Activated T-cell treated with anti-CD3 and anti-CD28 coated beads for 24 hours (primary cell): Measurements from ENCODE around the gene MYH13.

Experiments used
- DNase-seq: peaks from one replicate; pipeline ENCODE4 v3.0.0-alpha.2; 2020; ENCODE audit warnings: low read depth

Gene MYH13

DNA sequence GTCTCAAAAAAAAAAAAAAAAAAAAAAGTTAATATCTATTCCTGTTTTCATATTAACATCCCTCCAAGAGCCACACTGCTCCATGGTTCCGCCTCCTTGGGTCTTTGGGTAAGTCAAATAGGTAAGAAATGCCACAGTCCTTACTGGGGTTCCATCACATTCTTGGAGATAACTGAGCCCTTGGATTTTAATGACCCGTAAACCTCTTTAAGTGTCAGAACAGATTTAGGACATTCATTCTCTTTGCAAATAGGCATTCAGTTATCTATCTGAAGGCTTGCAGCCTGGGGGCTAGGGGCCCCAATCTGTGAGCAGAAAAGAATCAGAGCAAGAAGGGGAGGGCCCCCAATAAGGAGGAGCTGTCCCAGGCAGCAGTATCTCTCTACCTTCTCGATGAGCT is 28.0 kb downstream of the MYH13 start:
- DNase-seq, result no peak

DNA sequence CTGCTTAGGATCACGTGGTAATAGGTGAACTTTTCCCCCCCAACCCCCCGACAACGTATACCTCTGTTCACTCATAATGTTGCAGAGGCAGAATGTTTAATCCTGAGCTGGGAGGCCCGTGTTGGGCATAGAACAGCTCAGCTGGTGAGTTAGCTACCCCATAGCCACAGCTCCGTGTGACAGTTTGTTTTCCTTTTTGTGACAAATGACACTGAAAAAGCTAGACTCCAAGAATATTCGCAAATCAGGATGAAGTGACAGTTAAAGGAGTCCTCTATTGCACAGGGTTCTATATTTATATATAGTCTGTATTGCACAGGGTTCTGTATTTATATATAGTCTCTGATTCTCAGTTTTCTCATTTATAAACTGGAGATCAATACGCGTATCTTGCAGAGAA is 33.8 kb downstream of the MYH13 start:
- DNase-seq, result no peak

DNA sequence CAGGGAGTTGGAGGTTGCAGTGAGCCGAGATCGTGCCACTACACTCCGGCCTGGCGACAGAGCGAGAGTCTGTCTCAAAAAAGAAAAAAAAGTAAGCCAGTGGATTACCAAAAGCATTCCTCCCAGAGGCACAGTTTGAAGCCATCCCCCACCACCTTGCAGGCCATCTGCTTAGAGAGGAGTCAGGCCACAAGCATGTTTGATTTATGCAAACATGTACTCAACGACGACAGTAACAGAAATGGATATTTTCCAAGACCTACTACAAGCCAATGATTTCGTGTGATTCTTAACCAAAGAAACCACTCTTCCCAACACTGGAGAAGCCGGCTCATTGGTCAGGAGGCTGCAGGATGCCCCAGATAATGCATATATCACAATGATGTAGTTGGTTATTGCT is 34.8 kb downstream of the MYH13 start:
- DNase-seq, result no peak

DNA sequence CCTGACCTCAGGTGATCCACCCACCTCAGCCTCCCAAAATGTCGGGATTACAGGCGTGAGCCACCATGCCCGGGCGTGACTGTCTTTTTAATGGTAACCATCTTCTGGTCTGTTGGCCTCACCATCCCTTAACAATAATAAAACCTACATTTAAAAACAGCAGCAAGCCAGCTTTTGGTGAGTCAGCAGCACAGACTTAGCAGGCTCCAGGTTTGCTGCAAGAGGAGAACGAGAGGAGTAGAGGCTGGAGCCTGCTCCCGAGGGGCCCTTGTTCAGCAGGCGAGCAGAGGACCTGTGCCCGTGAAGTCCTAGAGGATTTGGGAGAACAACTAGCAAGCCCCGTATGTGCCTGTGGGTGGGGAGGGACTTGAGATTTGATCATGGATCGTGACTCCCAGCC is 35.7 kb downstream of the MYH13 start:
- DNase-seq, result no peak

DNA sequence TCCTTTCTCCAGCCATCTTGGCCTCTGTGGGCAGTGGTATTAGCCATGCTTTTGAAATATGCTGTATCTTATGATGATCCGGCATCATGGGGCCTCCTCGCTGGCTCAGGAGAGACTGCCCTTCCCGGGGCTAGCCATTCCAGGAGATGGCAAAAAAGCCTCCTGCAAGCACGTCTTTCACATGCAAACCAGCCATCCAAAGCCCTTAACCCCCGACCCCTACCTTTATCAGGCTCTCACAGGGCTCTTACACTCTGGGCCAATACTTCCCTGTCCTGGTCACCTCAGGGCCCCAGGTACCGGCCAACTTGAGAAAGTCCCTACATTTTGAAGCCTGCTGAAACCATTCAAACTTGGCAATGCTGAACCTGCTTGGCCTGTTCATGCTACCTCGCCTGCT is 36.4 kb downstream of the MYH13 start:
- DNase-seq, result no peak

DNA sequence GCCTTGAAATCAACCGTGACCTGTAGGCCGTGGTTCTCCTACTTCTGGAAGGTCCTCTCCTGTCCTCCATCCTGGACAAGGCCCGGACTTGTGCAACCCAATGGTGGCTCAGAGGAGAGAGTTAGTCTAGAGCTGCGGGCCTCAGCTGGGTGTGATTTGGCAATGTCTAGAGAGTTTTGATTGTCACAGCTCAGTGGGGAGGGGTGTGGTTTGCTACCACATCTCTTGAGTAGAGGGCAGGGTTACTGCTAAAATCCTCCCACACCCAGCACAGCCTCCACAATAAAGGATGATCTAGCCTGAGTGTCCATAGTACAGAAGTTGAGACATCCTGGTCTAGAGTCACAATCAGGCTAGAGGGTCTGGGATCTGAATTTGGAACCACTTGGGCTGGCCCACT is 40.3 kb downstream of the MYH13 start:
- no peak for DNase-seq

DNA sequence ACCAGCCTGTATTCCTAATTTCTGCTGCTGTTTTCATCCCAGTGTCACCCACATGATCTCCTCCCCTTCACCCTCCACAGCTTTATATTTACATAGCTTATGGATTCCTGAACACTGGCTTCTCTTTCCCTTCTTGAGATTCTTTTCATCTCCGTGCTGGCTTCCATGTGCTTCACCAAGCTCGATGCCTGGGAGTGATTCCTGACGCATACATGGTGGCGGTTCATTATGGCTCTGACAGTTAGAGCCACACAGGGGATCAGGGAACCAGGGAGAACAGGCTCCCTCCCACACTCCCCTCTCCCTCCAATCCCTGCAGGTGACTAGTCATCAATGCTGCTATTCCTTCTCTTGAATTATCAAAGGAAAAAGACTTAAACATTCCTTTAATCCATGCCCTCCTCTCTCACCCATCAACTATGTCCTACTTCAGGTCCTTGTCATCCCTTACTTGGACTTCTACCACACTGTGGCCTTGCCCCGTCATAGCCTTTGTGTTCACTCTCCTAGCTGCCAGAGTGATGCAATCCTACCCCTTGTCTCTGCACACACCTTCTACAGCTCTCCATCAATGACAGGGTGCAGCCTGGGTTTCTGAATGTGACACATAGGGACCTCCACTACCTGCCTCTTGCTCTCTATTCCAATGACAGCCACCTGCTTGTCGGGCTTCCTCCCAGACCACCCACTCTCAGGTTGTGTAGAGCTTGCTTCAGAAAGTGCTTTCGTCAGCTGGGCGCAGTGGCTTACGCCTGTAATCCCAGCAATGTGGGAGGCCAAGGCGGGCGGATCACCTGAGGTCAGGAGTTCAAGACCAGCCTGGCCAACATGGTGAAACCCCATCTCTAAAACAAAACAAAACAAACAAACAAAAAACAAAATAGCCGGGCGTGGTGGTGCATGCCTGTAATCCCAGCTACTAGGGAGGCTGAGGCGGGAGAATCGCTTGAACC is 43.6 kb downstream of the MYH13 start:
- no peak for DNase-seq

DNA sequence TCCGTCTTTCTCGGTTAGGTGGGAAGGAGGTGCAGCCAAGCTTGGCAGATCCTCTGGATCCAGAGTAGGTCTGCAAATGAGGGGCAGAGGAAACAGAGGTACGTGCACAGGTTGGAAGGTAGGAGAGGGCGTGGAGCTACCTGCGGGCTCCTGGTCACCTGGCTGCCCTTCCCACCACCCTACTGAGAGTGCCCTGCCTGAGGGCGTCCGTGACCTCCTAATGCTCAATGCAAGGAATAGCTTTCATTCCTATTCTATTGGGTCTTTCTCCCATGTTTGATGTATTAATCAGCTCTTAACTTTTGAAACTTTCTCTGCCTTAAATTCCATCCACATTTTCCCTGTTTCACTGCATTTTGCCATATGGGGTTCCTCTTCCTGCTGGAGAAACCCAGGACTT is 44.6 kb downstream of the MYH13 start:
- DNase-seq, result no peak

DNA sequence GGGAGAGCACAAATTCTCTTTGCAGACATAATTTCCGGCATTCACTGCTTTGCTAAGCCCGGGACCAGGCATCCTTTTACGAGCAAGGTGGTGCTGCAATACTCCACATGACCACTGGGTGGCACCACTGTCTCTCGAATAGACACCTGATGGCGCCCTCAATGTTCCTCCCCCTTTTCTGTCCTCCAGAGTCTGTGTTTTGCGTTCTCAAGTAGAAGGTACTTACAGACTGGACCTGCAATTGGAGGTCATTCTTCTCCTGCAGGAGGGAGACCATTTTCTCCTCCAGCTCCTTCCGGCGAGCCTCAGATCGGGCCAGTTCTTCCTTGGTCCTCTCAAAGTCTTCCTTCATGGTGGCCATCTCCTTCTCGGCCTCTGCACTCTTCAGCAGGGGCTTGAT is 45.2 kb downstream of the MYH13 start:
- peak; percentile 64 for DNase-seq

DNA sequence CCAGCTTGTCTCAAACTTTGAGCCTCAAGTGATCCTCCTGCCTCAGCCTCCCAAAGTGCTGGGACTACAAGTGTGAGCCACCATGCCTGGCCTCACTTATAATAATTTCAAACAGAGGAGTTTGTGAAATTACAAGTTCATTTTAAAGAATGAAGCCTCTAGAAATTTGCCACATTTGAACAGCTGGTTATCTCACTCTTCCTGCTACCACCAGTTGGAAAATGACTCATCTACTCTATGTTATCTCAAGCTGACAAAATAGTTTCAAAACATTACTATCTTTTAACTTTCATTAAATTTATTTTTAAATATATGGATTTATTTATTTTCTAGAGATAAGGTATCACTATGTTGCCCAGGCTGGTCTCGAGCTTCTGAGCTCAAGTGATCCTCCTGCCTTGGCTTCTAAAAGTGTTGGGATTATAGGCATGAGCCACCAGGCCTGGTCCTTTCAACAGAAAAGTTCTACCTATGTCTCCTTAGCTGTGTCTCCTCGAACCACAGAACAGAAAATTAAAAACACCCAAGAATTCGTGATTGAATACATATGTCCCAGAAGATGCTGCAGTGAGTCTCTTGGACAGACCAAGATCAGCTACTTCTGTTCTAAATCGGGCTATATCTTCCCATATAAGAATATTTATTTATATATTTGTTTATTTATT is 47.6 kb downstream of the MYH13 start:
- DNase-seq, result no peak

DNA sequence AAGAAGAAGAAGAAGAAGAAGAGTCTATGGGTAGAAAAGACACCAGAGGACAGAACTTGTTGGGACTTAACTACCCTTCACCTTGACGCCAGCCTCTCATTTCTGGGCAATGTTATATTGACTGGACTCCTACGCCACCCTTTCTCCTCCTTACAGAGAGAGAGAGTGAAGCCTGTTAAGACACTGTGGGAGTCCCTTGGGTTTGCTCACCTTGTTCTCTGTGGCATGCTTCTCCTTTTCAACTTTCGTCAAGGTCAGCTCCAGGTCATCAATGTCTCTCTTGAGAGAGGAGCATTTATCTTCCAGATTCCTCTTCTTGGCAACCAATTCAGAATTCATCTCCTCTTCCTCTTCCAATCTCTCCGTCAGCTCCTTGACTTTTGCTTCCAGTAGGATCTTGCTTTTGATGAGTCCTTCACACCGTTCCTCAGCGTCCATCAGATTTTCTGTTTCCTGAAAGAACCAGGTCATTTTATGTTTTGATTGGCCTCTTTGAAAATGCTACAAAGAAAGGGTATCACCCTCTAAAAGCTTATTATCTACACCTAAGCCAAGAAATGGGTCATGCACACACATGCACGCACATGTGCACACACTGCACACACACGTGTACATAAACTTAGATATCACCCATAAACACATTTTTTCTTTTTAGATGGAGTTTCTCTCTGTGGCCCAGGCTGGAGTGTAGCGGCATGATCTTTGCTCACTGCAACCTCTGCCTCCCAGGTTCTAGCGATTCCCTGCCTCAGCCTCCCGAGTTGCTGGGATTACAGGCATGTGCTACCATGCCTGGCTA is 48.8 kb downstream of the MYH13 start:
- no peak for DNase-seq

DNA sequence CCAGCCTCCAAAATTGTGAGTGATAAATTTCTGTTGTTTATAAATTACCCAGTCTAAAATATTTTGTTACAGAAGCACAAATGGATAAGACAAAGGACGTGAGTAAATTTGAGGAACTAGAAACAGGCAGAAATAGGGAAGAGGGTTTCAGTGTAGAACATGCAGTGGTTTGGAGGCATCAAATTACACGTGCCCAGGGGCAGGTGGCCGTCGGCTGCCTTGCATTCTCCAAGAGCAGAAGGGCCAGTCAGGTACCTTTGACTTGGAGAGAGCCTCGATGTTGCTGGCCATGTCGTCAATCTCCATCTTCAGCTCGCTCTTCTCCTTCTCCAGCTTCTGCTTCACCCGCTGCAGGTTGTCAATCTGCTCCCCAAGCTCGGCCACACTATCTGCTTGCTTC is 54.3 kb downstream of the MYH13 start:
- DNase-seq, result no peak

DNA sequence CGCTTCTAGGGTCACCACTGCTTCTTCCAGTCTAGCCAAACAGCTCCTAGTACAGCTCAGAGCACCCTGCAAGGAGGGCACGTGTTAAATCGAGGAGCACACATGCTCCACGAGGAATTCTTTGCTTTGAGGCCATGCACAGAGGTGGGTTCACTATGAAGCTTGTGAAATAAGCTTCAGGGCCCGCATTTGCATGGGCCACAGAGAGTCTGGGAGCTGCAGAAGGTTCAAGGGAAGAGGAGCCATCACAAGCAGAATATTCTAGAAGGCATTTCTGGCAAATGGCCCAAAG is 55.3 kb downstream of the MYH13 start:
- no peak for DNase-seq

DNA sequence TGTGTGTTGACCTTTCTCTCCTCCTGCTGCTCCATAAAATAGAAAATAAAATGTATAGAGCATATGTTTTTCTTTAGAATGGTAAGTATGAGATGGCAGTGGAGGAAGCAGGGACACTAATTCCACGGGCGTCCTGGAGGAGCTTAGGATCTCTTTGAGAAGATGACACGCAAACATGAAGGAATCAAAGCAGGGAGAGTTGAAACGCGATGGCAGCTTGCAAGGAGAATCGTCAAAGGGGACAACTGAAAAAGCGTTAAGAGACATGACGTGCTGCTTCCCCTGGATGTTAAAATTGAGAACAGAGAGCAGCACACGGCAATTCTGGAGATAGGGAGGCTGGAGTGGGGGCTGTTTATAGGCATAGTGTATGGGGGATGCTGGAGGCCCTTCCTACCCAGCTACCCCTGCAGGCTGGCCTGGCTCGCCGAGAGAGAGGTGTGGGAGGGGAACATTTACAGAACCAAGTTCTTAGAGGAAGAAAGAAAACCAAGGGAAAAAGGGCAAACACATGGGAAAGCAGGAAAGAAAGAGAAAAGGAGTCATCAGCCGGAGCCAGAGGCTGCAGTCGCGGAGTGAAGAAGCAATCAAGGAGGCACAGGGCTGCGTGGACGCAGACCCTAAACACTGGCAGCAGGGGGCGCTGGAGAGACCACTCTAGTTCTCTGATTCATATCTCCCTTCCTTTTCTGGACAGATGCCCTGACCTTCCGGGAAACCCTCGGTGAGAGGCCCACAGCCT is 55.8 kb downstream of the MYH13 start:
- no peak for DNase-seq

DNA sequence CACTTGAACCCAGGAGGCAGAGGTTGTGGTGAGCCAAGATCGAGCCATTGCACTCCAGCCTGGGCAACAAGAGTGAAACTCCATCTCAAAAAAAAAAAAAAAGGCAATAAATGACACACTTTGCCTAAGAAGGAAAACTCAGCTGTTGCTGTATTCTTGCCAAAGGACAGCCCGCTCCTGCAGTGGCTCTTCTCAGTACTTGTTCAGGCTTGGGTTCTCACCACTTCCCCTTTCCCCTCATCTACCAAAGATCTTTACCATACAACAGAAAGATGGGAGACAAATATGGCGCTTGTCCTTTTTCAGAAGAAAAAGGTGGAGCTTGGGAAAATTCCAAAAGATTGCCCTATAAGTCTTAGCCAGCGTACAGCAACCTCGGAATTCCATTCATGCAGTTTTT is 58.5 kb downstream of the MYH13 start:
- DNase-seq, result no peak

DNA sequence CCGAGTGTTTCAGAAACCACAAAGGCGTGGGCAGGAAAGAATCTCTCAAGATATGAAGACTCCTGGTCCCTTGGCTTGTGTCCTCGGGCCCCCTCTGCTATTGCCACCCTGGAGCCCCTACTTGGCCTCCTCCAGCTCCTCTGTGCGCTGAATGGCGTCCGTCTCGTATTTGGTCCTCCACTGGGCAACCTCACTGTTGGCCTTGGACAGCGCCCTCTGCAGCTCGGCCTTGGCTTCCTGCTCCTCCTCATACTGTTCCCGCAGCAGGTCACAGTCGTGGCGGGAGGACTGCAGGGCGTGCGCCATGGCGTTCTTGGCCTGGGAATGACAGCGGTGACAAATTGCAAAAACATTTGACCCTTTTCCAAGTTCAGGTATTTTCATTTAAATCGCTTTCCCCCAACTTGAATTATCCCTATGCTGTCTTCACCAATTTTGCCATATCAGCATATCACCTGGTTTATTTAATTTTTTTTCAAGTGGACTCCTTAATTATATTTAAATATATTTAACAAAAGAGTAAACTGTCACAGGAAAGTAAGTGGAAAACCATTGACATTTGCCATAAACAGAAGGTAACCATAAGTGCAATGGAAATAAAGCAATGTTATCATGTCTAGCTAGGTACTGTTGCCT is 59.7 kb downstream of the MYH13 start:
- no peak for DNase-seq

DNA sequence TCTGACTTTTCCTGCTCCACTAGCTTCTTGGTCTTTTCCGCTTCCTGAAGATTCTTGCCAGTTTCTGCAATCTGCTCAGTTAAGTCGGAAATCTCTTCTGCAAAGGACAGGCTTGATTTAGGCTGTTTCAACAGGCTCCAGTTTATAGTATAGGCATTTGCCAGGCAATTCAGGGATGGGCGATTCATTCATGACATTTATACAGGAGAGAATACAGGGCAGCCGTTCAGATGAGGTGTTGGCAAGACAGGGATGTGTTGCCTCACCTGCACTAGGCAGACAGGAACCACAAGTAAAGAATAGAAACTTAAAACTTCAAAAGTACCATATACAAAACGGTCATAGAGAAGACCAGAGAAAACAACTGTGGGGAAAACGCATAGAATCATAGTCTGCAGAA is 61.7 kb downstream of the MYH13 start:
- DNase-seq, result no peak

DNA sequence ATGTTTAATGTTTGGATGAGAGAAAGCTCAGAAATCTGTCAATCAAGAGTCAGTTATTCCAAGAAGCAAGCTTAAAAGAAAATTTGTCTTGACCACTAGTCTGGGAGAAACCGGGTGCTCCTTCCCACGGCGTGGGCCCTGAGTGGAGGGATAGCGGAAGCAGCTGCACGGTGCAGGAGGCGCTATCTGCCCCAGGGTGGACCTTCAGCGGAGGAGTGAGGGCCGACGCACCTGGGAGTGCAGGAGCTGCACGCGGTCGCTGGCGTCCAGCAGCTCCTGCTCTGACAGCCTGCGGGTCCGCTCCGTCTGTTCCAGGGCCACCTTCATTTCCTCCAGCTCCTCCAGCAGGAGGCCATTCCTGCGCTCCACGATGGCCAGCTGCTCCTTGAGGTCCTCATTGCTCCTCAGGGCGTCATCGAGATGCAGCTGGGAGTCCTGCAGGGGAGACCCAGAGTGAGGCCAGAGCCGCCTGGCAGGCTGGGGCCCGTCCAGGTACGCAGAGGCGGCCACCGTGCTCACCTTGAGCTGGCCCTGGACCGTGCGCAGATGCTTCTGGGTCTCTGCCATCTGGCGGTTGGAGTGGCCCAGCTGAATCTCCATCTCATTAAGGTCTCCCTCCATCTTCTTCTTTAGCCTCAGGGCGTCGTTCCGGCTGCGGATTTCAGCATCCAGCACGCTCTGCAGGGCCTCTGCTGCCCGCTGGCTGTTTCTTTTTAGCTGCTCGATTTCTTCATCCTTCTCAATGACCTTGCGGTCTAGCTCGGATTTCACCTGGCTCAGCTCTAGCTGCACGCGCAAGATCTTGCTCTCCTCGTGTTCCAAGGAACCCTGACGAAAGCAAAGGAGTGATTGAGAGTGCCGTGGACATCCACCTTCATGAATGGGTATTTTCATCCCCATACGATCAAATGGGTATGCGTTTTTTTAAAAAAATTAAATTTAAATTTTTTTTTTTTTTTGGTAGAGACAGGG is 63.5 kb downstream of the MYH13 start:
- DNase-seq, result no peak

DNA sequence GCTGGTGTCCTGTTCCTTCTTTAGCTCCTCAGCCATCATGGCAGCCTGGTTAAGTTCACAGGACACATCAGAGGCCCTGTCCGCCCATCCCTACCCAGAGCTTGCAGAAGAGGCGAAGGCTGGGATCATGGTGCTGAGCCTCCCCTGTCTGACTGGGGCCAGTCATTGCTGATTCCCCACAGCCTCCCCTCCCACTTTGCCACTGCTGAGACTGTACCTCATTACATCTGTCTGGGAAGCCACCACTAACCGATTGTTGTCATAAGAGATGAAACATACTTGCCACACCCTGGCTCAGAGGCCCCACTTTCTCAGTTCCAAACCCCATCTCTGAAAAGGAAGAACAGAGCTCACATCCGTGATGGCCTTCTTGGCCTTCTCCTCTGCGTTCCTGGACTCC is 66.2 kb downstream of the MYH13 start:
- no peak for DNase-seq

DNA sequence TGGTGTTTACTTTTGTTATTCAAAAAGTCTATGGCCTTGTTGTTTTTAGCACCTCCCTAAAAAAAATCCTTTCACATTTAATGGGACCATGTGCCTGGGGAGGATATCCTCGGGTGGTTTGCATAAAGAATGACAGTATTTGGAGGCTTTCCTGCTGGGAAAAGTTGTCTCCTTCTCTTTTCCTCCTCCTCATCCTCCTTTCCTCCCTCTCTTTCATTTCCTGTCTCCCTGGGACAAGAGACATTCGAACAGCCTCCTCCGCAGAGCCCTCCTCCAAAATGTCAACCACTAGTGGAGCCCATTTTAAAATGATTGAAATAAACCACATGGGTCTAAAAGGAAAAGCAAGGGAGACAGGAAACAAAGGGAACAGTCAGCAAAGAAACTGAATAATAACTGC is 67.4 kb downstream of the MYH13 start:
- DNase-seq, result no peak
